ENCODE measurements around the gene PLB1.

The PLB1 gene

GRCh38 chr2:28628987-28629386, 133.1 kb downstream of the PLB1 start:
- DNase-seq = no peak

- DNase-seq = no peak
Measured at GRCh38 chr2:28629910-28630309, 134.1 kb downstream of the PLB1 start.

- DNase-seq = no peak
Measured at GRCh38 chr2:28630341-28630740, 134.5 kb downstream of the PLB1 start.

- DNase-seq = no peak
Measured at GRCh38 chr2:28631514-28632206, 135.8 kb downstream of the PLB1 start.

GRCh38 chr2:28632791-28633190, 136.9 kb downstream of the PLB1 start:
- DNase-seq = no peak

GRCh38 chr2:28633204-28633603, 137.3 kb downstream of the PLB1 start:
- no peak for DNase-seq

- no peak for DNase-seq
Measured at GRCh38 chr2:28633746-28634145, 137.9 kb downstream of the PLB1 start.

GRCh38 chr2:28635191-28635611, 139.3 kb downstream of the PLB1 start:
- DNase-seq = no peak

GRCh38 chr2:28636491-28636890, 140.6 kb downstream of the PLB1 start:
- no peak for DNase-seq

- DNase-seq = no peak
Measured at GRCh38 chr2:28637066-28638047, 141.5 kb downstream of the PLB1 start.

- no peak for DNase-seq
Measured at GRCh38 chr2:28638102-28638501, 142.2 kb downstream of the PLB1 start.

GRCh38 chr2:28639092-28639691, 143.3 kb downstream of the PLB1 start:
- no peak for DNase-seq

GRCh38 chr2:28639836-28640235, 144.0 kb downstream of the PLB1 start:
- no peak for DNase-seq

GRCh38 chr2:28640260-28640907, 144.5 kb downstream of the PLB1 start:
- no peak for DNase-seq

GRCh38 chr2:28640908-28641300, 145.0 kb downstream of the PLB1 start:
- no peak for DNase-seq

- no peak for DNase-seq
Measured at GRCh38 chr2:28642796-28643195, 146.9 kb downstream of the PLB1 start.

GRCh38 chr2:28643327-28643726, 147.5 kb downstream of the PLB1 start:
- no peak for DNase-seq

GRCh38 chr2:28643911-28644334, 148.1 kb downstream of the PLB1 start:
- peak in 1 of 4 experiments; percentile 26 for DNase-seq

GRCh38 chr2:28644760-28645159, 148.9 kb downstream of the PLB1 start:
- DNase-seq = no peak

- no peak for DNase-seq
Measured at GRCh38 chr2:28645553-28645952, 149.7 kb downstream of the PLB1 start.

- peak in 1 of 4 experiments; percentile 39 for DNase-seq
Measured at GRCh38 chr2:28647682-28648081, 151.8 kb downstream of the PLB1 start.

GRCh38 chr2:28648147-28648546, 152.3 kb downstream of the PLB1 start:
- DNase-seq = no peak
